ENCODE measurements around the gene FNTB. TPM values are rescaled to one million over a fixed set of nuclear protein-coding genes. Genes with fewer than 3 reads are reported as not detected.

The FNTB gene
- total RNA-seq, 1 donor from 2014 or later, result 6.8 TPM

GRCh38 chr14:65035049-65035448 lies 48.4 kb downstream of the FNTB start:
- Histone ChIP-seq H3K4me3 (ENCODE audit: low read depth, low read length) (no peak overlapping the region), H3K27me3 (ENCODE audit: control insufficient read depth, insufficient read depth, low read length) (no peaks in the 10 kb centered on the region), H3K36me3 (ENCODE audit: control insufficient read depth, insufficient read depth, low read length) (no peaks in the 10 kb centered on the region)
- no peak for DNase-seq (ENCODE audit: low read depth)
- no peak for FAIRE-seq
- no peak for TF ChIP-seq CTCF (IDR thresholded peaks at IDR 0.05; ENCODE audit: insufficient read depth, low read length, severe bottlenecking)

- Histone ChIP-seq H3K4me3 (ENCODE audit: low read depth, low read length) (no peak overlapping the region), H3K27me3 (ENCODE audit: control insufficient read depth, insufficient read depth, low read length) (no peaks in the 10 kb centered on the region), H3K36me3 (ENCODE audit: control insufficient read depth, insufficient read depth, low read length) (peaks cover 3% of the 10 kb centered on the region)
- FAIRE-seq (no peak), DNase-seq (ENCODE audit: low read depth) (no peak)
- TF ChIP-seq CTCF (IDR thresholded peaks at IDR 0.05; ENCODE audit: insufficient read depth, low read length, severe bottlenecking), result no peak
These were observed 52.3 kb downstream of the FNTB start for GRCh38 chr14:65038966-65039365.

GRCh38 chr14:65040666-65041433 lies 54.2 kb downstream of the FNTB start:
- TF ChIP-seq CTCF (IDR thresholded peaks at IDR 0.05; ENCODE audit: insufficient read depth, low read length, severe bottlenecking), result no peak
- no peak for FAIRE-seq
- Histone ChIP-seq H3K4me3 (ENCODE audit: low read depth, low read length) (no peak overlapping the region), H3K36me3 (ENCODE audit: control insufficient read depth, insufficient read depth, low read length) (peaks cover 7% of the 10 kb centered on the region), H3K27me3 (ENCODE audit: control insufficient read depth, insufficient read depth, low read length) (no peaks in the 10 kb centered on the region)
- DNase-seq (ENCODE audit: low read depth), result no peak

- no peak overlapping the region for H3K4me3 ChIP-seq (ENCODE audit: low read depth, low read length)
- DNase-seq (ENCODE audit: low read depth), result no peak
- H3K27me3 ChIP-seq (ENCODE audit: control insufficient read depth, insufficient read depth, low read length), result no peaks in the 10 kb centered on the region
- FAIRE-seq, result no peak
- TF ChIP-seq CTCF (IDR thresholded peaks at IDR 0.05; ENCODE audit: insufficient read depth, low read length, severe bottlenecking), result no peak
- peaks cover 7% of the 10 kb centered on the region for H3K36me3 ChIP-seq (ENCODE audit: control insufficient read depth, insufficient read depth, low read length)
These were observed 54.8 kb downstream of the FNTB start for GRCh38 chr14:65041434-65041915.

GRCh38 chr14:65042296-65042695 lies 55.6 kb downstream of the FNTB start:
- Histone ChIP-seq H3K36me3 (ENCODE audit: control insufficient read depth, insufficient read depth, low read length) (peaks cover 7% of the 10 kb centered on the region), H3K4me3 (ENCODE audit: low read depth, low read length) (no peak overlapping the region), H3K27me3 (ENCODE audit: control insufficient read depth, insufficient read depth, low read length) (no peaks in the 10 kb centered on the region)
- DNase-seq (ENCODE audit: low read depth) (no peak), FAIRE-seq (no peak)
- no peak for TF ChIP-seq CTCF (IDR thresholded peaks at IDR 0.05; ENCODE audit: insufficient read depth, low read length, severe bottlenecking)

Measured in bronchial epithelial cell (primary cell).